Raji (cell line): ENCODE results near the gene SLC38A8.

Experiments
- POLR2A ChIP-seq: IDR thresholded peaks from 2 replicates; pipeline ENCODE4 v1.6.1; 2011; ENCODE audit warnings: low read depth, low read length, control low read depth; ENCODE audit not compliant: insufficient read depth

The SLC38A8 gene

GRCh38 chr16:84042308-84042878, at the start of gene SLC38A8:
Gene SLC38A8 (minus strand): TSS chr16:84042795. CDS start chr16:84042157, 638 bp downstream.
- TF ChIP-seq POLR2A, result no peak

DNA sequence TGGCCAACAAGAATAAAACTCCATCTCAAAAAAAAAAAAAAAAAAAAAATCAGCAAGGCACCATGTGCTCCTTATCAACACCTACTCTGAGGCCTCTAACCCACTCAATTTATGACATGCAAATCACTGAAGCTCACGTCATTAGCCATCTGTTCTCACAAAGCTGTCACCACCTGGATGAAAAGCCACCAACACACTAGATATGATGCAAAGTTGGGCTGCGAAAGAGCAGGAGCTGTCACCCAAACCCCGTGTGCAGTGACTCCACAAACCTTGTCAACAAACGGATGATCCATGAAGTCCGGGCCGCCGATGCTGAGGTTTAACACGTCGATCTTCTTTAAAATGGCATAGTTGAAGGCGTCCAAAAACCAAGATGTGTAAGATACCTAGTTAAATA, 48.9 kb upstream of the SLC38A8 start:
- TF ChIP-seq POLR2A, result no peak

GRCh38 chr16:84090211-84090610, 47.6 kb upstream of the SLC38A8 start:
- TF ChIP-seq POLR2A, result no peak

GRCh38 chr16:84088695-84089395, 46.2 kb upstream of the SLC38A8 start:
- TF ChIP-seq POLR2A, result no peak

DNA sequence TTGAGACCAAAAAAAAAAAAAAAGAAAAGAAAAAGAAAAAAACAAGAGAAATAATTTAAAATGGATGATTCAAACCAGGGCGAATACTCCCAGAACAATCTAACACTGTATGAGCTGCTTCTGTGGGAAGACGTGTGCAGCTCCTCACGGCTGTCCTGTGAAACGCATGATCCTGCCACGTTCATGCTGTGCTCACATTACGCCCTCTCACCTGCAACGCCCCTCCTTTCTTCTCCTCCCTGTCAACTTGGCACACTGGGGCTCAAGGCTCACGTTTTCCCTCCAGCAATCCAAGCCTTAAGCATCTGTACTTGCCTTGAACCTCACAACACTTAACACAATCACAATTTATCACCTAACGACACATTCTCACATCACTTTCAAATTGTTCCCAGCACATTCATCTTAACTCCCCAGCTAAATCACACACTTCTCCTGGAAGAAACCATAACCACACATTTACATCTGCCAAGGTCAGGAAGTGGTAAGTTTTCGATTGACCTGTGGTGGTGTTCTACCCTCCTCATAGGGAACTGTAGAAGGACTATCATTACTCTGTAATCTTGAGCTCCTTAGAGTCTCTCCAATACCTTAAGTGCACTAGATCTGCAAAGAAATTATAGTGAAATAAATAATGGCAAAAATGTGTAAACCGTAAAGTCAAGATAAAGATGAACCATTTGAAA, 45.0 kb upstream of the SLC38A8 start:
- TF ChIP-seq POLR2A, result no peak

- no peak for TF ChIP-seq POLR2A
Observed at GRCh38 chr16:84087001-84087400, 44.4 kb upstream of the SLC38A8 start.

GRCh38 chr16:84086341-84086740, 43.7 kb upstream of the SLC38A8 start:
- TF ChIP-seq POLR2A, result no peak

GRCh38 chr16:84085773-84086172, 43.2 kb upstream of the SLC38A8 start:
- TF ChIP-seq POLR2A, result no peak

DNA sequence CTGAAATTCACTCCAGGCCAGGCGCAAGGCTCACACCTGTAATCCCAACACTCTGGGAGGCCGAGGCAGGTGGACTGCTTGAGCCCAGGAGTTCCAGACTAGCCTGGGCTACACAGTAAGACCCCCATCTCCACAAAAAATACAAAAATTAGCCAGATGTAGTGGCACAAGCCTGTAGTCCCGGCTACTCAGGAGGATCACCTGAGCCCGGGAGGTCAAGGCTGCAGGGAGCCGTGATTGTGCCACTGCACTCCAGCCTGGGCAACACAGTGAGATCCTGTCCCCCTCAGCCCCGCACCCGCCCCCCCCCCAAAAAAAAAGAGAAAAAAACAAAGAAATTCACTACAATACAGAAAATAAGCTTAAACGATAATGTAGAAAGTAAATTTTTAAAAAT, 42.7 kb upstream of the SLC38A8 start:
- TF ChIP-seq POLR2A, result no peak

DNA sequence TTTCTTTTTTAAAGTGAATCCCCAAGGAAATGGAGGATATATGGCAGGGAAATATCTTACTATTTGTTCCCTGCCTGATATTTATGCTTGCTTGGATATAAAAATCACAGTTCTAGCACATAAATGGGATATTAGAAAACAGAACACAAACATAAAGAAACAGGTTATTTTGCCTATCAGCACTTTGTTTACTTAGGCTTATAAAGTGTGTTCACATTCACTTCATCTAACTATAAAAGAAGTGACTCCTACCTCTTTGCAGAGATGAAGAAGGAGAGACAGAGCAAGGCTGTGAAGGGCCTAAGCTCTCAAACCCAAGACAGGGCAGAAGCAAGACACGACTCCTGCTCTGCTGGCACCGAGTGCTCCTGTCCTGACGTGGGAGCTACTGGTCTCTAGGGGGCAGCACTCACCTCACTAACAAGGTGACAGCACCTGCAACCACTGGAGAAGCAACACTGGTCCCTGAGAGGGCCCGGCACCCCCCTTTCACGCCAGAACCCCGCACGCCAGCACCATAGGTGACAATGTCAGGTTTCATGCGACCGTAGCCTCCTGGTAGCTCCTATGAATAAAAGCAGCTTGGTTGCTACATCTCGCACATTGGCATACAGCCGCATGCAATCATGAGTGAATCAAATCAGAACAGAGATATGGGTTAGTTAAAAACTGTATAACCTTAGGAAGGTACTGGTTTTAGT, 42.1 kb upstream of the SLC38A8 start:
- no peak for TF ChIP-seq POLR2A

GRCh38 chr16:84082835-84083569, 40.4 kb upstream of the SLC38A8 start:
- TF ChIP-seq POLR2A, result no peak

- no peak for TF ChIP-seq POLR2A
Observed at GRCh38 chr16:84082110-84082509, 39.5 kb upstream of the SLC38A8 start.

- TF ChIP-seq POLR2A, result no peak
Observed at GRCh38 chr16:84081446-84081989, 38.9 kb upstream of the SLC38A8 start.

DNA sequence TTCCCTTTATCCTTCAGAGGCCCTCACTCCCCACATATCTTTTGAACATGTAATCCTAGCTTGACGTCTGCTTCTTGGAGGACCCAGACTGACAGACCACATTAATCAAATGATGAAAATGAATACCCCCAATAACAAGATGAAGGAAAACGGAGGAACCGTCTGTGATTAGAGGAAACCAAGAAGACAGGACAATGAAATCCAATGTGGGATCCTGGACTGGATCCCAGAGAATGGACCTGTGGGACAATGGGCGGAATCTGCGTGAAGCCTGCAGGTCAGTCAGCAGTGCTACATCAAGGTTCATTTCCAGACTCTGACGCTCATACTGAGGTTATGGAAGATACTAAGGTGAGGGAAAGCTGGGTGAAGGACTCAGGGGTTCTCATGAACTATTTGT, 38.2 kb upstream of the SLC38A8 start:
- no peak for TF ChIP-seq POLR2A

- no peak for TF ChIP-seq POLR2A
Observed at GRCh38 chr16:84080378-84080777, 37.8 kb upstream of the SLC38A8 start.
